Hippocampal formation (tissue), 2 donors: ENCODE data around the gene FXYD5.

ENCODE experiments used
- DNase-seq, 2 donors: peaks; one replicate each; lab custom pipeline; 2025; lab: John Stamatoyannopoulos, UW

Gene FXYD5

DNA sequence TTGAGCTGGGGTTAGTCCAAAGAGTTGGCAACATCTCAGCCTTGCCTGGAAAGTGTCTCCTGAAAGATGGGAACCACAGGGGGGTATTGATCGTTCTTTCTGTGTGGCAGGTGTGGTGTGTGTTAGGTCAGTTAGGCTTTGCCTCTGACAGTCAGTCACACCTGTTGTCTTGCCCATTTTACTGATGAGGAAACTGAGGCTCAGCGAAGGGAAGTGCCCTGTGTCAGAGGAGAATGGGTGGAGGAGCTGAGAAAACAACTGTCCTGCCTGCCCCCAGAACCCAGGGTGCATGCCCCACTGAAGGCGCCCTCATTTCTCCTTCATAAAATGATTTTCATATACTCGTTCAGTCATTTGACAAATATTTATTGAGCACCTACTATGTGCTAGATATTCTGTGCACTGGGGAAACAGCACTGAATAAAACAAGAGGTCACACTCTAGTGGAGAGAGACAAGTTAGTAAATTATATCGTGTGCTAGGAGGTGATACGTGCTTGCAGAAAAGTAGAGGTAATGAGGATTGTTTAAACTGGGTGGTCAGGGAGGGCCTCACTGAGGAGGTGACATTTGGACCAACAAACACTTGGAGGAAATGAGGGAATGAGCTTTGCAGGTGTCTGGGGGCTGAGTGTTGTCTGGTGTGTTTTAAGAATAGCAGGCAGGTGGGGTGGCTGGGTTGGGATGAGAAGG is 1.6 kb downstream of the FXYD5 start:
- DNase-seq = no peak

DNA sequence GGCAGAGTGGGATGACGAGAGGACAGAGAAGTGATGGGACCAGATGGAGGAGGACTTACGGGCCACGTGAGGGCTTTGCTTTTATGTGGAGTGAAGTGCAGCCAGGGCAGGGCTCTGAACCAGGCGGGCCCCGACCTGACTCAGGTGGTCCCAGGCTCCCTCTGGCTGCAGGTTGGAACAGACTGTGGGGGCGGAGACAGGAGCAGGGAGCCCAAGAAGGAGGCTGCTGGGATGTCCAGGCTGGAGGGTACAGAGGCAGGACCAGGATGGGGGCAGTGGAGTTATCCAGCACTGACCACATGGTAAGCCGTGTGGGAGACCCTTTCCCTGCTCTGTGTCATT is 2.1 kb downstream of the FXYD5 start:
- DNase-seq = no peak

DNA sequence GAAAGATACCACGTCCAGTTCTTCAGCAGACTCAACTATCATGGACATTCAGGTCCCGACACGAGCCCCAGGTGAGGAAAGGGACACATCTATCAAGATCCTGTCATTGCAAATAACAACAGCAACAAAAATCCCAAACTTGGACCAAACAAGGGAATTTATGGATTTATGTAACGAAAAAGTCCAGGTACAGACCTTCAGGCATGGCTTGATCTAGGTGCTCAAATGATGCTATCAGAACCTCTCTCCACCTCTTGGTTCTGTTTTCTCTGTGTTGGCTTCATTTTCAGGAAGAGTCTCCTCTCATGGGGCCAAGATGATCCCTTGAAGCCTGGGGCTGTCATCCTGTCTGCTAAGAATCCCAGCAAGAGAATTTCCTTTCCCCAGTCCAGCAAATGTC is 2.9 kb downstream of the FXYD5 start:
- DNase-seq = no peak

DNA sequence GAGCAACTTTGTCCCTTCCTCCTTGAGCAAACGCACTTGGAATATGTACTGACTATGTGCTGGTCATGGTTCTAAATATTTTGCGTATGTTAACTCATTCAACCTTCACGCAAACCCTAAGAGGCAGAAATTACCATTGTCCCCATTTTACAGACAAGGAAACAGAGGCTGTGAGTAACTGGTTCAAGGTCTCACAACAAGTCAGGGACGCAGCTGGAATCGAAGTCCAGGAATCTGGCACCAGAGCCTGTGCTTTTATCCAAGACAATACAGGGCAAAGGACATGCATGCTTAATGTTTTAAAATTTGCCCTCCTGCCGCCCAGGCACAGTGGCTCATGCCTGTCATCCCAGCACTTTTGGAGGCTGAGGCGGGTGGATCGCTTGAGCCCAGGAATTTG is 5.1 kb downstream of the FXYD5 start:
- no peak for DNase-seq

DNA sequence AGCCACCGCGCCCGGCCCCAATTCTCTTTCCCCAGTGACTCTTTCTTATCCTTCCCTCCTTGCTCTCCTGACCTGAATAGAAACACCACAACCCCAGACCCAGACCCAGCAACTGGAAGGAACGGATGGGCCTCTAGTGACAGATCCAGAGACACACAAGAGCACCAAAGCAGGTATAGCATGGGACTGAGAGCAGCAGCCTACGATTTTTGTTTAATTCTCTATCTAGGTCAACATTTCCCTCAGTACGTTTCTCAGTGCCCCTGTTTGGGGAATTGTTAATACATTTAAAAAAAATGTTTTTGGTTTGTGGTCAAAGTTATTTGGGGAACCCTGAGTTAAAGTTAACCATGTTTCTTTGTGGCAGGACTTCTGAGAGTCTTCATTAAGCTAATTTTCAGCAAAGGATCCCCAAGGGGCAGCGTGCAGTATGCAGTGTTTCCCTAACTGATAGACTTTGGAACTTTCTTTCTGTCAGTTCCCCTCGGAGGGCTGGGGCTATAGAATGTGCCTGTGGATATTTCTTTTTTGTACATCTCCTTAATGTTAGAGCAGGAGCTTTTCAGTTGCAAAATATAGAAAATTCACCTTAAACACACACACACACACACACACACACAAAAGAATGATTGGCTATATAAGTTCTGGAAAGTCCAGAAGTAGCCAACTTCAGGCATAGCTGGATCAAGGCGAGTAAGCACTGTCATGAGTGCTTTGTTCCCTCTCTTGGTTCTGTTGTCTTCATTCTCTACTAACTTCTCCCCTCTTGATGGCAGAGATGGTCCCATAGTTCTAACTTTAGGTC is 6.3 kb downstream of the FXYD5 start:
- no peak for DNase-seq

DNA sequence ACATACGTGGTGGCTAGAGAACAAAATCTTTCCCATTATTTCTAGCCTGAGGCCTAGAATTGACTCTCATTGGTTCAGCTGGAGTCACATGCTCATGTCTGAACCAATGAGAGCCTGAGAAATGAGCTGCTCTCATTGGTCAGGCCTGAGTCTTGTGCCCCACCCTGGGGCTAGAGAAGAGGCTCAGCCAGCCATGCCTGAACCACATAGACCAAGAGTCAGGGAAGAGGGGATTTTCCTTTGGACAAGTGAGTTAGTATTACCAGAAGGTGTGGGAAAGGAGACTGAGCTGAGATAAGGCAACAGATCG is 6.9 kb downstream of the FXYD5 start:
- no peak for DNase-seq

DNA sequence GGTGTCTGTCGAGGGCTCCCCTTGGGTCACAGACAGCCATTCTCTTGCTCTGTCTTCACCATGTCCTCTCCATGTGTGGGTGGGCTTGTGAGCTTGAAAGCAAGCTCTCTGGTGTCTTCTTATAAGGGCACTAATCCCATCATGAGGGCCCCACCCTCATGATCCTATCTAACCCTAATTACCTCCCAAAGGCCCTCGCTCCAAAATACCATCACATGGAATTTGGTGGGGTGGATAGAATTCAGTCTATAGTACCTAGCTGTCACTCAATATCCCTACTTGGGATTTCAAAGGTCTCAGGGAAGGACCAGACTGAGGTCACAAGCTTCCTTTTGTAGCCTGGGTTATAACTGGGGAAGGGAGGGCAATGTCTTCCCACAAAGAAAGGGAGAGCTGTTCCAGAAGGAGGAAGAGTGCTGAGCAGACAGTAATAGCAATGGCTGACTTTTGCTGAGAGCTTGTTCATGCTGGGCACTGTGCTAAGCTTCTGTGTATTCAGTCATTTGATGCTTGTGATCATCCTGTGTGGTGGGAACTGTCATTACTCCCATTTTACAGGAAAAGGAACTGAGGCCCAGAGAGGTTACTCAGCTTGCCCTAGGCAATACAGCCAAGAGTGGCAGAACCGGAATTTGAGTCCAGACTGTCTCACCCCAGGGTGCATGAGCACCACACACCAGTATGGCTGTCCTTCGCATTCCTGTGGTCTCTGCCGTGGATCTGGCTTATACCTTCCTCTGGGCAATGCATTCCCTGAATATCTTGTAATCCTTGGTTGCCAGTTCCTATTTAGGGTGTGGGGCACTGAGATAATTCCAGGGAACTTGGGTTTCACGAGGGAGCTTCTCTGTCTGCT is 8.2 kb downstream of the FXYD5 start:
- no peak for DNase-seq

DNA sequence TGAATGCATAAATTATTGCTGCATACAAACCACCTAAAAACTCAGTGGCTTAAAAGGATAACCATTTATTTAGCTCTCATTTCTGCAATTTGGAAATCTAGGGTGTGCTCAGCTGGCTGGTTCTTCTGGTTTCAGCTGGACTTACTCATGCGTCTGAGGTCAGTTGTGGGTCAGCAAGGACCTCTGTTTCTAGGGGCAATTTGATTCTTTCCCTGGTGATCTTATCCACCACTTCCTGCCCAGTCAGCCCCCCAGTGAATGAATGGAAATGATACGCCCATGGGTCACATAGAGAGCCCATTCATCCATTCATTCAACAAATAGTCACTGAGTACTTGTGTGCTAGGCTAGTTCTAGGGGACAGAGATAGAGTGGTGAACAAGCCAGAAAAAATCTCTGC is 9.9 kb downstream of the FXYD5 start:
- DNase-seq = no peak

DNA sequence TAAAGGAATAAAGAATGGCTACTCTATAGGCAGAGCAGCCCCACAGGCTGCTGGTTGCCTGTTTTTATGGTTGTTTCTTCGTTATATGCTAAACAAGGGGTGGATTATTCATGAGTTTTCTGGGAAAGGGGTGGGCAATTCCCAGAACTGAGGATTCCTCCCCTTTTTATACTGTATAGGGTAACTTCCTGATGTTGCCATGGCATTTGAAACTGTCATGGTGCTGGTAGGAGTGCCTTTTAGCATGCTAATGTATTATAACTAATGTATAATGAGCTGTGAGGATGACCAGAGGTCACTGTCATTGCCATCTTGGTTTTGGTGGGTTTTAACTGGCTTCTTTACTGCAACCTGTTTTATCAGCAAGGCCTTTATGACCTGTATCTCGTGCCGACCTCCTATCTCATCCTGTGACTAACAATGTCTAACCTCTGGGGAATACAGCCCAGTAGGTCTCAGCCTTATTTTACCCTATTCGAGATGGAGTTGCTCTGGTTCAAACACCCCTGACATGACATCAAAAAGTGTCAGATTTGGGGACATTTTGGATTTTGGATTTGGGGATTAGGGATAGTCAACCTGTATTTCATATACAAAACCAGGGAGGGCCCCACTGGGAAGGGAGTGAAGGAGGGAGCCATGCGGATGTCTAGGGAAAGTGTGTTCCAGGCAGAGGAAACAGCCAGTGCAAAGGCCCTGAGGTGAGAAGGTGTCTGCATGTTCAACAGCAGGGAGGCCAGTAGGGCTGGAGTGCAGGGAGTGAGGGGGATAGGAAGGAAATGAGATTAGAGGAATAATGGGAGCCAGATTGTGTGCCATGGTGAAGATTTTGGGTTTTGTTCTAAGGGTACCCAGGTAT is 10.9 kb downstream of the FXYD5 start:
- DNase-seq = no peak

DNA sequence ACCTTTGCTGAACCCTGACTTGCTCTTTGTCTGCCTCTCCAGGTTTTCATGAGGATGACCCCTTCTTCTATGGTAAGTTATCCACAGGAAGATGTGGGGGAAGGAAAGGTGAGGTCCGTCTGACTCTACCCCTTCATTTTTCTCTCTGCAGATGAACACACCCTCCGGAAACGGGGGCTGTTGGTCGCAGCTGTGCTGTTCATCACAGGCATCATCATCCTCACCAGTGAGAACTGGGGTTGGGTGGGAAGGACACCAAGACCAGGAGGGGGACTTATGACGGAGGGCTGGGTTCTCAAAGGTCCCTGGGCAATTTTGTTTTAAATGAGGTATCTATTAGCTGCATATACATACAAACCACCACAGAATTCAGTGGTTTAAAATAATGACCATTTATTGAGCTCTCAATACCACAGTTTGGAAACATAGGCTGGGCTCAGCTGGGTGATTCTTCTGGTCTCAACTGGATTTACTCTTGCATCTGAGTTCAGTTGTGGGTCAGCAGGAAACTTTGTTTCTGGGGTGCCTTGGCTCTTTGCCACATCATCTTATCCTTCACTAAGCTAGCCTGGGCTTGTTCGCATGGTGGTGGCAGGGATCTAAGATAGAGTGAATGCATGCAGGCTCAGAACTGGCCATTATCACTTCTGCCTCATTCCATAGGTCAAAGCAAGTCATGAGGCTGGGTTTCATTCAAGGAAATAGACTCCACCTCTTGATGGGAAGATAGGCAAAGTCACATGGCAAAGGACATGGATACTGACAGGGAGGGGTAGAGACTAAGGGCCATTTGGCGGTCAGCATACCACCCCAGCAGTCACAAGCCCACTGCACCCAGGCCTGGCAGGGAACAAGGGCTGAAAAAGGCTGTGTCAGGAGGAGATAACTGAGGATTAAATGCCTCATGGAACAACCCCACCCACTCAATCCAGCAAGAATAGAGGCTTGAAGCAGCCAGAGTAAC is 11.8 kb downstream of the FXYD5 start:
- no peak for DNase-seq

DNA sequence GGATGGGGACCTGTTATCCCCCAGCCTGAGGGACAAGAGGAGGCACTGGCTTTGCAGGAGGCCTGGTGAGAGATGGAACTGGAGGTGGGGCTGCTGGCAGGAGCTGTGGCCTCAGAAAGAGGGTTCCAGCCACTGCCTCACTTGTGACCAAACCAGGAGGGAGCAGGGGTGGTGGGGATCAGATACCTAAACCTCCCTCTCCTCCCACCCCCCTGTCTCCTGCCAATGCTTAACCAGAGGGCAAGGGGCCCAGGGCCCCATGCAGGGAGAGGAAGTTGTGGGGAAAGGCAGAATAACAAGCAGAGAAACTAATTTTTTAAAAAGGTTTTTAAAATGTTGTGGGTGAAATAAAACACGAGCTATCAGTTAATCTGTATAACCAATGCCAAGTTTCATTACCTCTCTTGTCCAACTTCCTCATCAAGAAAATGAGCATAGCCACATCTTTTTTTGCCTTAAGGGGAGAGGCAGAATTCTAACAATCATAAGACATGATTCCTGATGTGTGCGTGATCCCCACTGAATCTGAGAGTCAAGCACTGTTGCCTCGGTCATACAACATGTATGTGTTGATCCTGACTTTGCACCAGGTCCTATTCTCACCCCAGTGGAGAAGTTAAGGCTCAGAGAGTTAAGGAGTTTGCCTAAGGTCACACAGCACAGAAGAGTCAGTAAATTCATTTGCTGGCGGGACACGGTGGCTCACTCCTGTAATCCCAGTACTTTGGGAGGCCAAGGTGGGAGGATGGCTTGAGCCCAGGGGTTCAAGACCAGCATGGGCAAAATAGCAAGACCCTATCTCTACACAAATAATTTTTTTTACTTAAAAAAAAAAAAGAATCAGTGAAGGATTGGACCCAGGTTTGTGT is 12.9 kb downstream of the FXYD5 start:
- no peak for DNase-seq

DNA sequence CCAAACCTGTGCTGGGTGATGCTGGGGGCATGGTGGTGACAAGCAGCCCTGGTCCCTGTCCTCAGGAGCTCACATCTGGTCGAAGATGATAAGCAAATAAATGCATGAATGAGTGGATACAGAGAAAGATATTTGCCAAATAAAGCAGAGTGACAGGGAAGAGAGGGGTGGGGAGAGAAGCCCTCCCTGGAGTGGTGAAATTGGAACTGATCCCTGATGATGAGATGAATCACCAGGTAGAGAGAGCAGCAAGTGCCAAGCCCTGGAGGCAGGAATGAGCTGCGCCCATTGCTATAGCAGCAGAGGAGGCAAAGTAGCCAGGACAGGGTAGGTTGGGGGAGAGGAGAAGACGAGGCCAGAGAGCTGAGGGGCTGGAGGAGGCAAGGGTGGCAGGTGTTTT is 13.7 kb downstream of the FXYD5 start:
- DNase-seq = no peak

DNA sequence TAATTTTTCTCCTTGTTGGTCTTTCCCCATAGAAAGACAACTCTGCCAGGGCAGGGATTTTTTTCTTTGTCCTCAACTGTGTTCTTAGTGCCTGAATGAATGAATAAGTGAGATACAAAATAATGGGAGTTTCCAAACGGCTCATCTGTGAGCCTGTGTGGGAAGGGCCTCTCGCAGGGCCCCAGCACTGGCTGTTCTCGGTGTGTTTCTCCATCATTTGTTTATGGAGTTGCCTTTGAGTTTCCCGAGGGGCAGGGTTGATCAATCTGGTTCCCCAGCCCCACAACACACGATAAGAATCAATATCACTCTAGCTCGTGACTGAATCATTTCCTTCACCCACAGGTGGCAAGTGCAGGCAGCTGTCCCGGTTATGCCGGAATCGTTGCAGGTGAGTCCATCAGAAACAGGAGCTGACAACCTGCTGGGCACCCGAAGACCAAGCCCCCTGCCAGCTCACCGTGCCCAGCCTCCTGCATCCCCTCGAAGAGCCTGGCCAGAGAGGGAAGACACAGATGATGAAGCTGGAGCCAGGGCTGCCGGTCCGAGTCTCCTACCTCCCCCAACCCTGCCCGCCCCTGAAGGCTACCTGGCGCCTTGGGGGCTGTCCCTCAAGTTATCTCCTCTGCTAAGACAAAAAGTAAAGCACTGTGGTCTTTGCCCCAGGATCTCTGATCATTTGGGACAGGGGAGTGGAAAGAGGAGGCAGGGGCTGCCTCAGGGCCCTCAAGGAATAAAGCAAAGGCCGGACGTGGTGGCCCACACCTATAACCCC is 14.9 kb downstream of the FXYD5 start:
- no peak for DNase-seq

DNA sequence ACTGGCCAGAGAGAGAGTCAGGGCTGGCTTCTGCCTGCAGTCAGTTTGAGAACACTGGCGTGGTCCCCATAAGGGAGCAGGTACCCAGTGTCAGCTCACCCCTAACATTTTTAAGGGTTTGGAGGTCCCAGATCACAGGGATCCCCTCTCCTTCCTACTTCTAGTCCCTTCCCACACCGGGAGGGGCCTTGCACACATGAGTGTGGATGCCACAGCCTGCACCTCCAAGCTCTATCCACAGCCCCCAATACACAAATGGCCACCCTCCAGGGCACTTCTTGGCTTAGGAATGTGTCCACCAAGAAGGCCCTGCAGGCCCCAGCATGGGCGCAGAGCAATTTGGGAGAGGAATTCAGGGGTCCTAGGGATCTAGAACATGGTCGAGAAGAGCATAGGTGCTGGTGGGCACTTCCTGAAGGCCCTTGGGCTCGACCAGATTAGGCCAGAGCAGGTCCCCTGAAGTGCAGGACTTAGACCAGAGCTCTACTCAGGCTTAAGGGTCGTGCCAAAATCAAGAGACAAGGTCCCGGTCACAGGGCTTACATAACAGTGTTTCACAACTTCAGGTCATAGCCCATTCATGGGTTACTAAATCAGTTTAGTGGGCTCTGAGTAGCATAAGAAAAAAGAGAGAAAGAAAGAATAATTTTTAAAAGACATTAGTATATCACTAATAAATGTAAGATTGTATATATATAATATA is 16.0 kb downstream of the FXYD5 start:
- DNase-seq = no peak

DNA sequence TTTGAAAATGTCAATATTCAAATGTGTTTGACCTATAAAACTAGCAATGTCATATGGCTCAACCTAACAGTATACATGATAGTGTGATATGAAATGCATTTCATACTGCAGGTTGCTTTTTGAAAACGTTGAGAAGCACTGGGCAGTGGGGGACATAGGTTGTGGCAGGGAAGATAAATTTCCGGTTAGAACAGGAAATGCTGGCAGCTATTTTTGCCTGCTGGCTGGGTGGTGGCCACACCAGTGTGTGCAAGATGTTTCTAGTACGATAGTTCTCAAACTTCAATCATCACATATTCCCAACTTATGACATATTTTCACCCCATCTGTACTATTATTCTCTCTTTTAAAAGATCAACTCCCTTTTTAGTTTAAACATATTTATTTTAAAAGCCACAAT is 17.2 kb downstream of the FXYD5 start:
- no peak for DNase-seq

DNA sequence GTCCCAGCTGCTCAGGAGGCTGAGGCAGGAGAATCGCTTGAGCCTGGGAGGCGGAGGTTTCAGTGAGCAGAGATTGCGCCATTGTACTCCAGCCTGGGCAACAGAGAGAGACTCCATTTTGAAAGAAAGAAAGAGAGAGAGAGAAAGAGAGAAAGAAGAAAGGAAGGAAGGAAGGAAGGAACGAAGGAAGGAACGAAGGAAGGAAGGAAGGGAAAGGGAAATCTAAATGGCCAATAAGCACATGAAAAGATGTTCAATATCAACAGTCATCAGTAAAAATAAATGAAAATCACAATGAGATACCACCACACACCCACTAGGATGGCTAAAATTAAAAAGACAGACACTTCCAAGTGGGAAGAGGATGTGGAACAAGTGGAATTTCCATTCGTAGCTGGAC is 19.7 kb downstream of the FXYD5 start:
- DNase-seq = no peak

DNA sequence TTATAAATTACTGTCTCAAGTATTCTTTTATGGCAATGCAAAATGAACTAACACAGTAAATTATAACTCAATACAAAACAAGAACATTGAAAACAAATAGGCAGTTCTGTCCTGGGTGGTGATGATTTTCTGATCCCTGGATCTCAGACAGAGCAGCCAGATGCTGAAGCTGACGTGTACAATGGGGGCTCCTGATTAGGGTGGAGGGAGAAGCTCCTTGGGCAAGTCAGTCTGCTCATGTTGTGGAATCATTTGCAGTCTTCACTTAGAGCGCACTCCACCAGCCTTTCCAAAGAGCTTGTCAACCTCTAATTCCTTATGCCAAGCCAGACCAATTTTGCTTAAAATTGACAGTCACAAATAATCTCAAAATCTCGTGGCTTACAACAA is 21.6 kb downstream of the FXYD5 start:
- no peak for DNase-seq
